ENCODE measurements around the gene MSL3B.

MSL3B gene

DNA sequence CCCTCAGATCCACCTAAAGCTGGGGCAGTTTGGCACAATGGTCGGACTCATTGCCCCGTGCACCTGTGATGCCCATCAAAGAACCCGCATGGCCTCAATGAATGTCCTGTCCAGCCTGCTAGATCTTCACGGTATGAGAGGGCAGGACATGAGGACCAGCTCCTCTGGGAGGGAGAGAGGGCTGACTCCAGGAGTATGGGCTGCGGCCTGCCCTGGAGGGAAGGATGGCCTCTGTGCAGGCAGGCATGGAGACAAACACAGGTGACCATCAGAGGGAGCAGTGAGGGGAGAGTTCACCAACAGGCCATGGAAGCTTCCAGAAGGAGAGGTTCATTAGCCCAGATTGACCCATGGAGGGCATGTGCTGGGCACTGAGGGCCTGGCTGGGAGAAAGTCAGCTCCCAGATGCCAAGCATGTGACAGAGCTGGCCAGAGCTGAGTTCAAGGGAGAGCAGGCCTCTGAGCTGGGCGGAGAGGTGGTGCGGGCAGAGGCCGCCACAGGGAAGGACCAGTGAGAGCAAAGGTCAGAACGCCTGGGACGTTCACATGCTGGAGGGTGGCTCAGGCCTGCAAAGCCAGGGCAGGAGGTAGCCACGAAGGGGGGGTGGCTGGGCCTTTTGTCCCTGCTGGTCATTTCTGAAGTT is 50.1 kb downstream of the MSL3B start:
- ATAC-seq (no peak), FAIRE-seq (no peak), DNase-seq (ENCODE audit: extremely low read depth in 1 of 4, low spot score in 3 of 4) (no peak)
- Histone ChIP-seq H4K20me1 (replicated peaks; ENCODE audit: control insufficient read depth, insufficient read depth, low read length) (no peaks in the 10 kb centered on the region; the same call in 1 of the 2 replicates), H3K4me3 (no peak overlapping the region), H2AFZ (ENCODE audit: low read depth, low read length) (no peak overlapping the region), H3K27me3 (ENCODE audit: control insufficient read depth in 2 of 2, insufficient read depth in 2 of 2, low read length in 2 of 2) (peaks cover 2 to 58% of the 10 kb centered on the region in 2 experiments; a peak in 4 of 5 replicates), H3K27ac (ENCODE audit: extremely low read depth, low read depth, low read length) (no peak overlapping the region), H3K9ac (ENCODE audit: insufficient read depth in 1 of 2, low read depth in 2 of 2, low read length in 2 of 2) (no peak overlapping the region; a peak in 1 of 4 replicates), H3K79me2 (ENCODE audit: control insufficient read depth, insufficient read depth, low read length) (no peaks in the 10 kb centered on the region), H3K4me1 (replicated peaks in 1 of 2; ENCODE audit: control insufficient read depth in 2 of 2, insufficient read depth in 2 of 2, low read length in 2 of 2) (no peaks in the 10 kb centered on the region; a peak in 1 of 5 replicates), H3K9me3 (replicated peaks; ENCODE audit: control insufficient read depth, insufficient read depth, low read depth, low read length) (no peaks in the 10 kb centered on the region), H3K36me3 (ENCODE audit: control insufficient read depth, insufficient read depth, low read length) (no peaks in the 10 kb centered on the region), H3K4me2 (ENCODE audit: insufficient read depth, low read length) (no peak overlapping the region), H3K9me1 (ENCODE audit: control insufficient read depth, insufficient read depth, low read length) (no peaks in the 10 kb centered on the region)
- 16% methylated on average over 9 of the region's 11 CpGs for WGBS (ENCODE audit: insufficient coverage, low coverage, missing lambda C conversion rate)
- intact Hi-C loops (cut with micrococcal nuclease): no loop called here
- CTCF ChIA-PET (ENCODE audit: low intra/inter-chr PET ratio): no interaction called here
- POLR2A ChIA-PET: interaction anchor here (0.6 kb wide), 1 partner anchor 20 kb away, joined by 3 read pairs; no protein-coding TSS in a partner anchor
- BruUV-seq (replicated peaks): no TSS peak
- in situ Hi-C loops (cut with MboI): no loop called here
- TF ChIP-seq NEUROD1 (IDR thresholded peaks at IDR 0.05; ENCODE audit: borderline replicate concordance, low read depth, low read length, partially characterized antibody) (no peak), SMAD2 (IDR thresholded peaks at IDR 0.05; ENCODE audit: low read depth, low read length) (no peak), ZNF232 (CRISPR knock-in tag; IDR thresholded peaks at IDR 0.05) (no peak), TEAD1 (CRISPR knock-in tag; IDR thresholded peaks at IDR 0.05) (no peak), NFYB (IDR thresholded peaks at IDR 0.05; ENCODE audit: extremely low read depth, insufficient read length) (no peak), DPF2 (IDR thresholded peaks at IDR 0.05) (no peak), COPS2 (conservative IDR thresholded peaks at IDR 0.05) (no peak), CREBBP (IDR thresholded peaks at IDR 0.05; ENCODE audit: low read depth, low read length) (no peak), BCLAF1 (IDR thresholded peaks at IDR 0.05; ENCODE audit: borderline replicate concordance in 1 of 2, control insufficient read depth in 1 of 2, low read depth in 2 of 2, low read length in 1 of 2) (no peak), RFX5 (IDR thresholded peaks at IDR 0.05; ENCODE audit: low read depth, low read length) (no peak), ZNF830 (CRISPR knock-in tag; IDR thresholded peaks at IDR 0.05) (no peak)
- TF ChIP-seq, protein P1, sequence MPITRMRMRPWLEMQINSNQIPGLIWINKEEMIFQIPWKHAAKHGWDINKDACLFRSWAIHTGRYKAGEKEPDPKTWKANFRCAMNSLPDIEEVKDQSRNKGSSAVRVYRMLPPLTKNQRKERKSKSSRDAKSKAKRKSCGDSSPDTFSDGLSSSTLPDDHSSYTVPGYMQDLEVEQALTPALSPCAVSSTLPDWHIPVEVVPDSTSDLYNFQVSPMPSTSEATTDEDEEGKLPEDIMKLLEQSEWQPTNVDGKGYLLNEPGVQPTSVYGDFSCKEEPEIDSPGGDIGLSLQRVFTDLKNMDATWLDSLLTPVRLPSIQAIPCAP (CRISPR knock-in tag; IDR thresholded peaks at IDR 0.05; ENCODE audit: borderline replicate concordance): no peak
- TF ChIP-seq, protein P2, sequence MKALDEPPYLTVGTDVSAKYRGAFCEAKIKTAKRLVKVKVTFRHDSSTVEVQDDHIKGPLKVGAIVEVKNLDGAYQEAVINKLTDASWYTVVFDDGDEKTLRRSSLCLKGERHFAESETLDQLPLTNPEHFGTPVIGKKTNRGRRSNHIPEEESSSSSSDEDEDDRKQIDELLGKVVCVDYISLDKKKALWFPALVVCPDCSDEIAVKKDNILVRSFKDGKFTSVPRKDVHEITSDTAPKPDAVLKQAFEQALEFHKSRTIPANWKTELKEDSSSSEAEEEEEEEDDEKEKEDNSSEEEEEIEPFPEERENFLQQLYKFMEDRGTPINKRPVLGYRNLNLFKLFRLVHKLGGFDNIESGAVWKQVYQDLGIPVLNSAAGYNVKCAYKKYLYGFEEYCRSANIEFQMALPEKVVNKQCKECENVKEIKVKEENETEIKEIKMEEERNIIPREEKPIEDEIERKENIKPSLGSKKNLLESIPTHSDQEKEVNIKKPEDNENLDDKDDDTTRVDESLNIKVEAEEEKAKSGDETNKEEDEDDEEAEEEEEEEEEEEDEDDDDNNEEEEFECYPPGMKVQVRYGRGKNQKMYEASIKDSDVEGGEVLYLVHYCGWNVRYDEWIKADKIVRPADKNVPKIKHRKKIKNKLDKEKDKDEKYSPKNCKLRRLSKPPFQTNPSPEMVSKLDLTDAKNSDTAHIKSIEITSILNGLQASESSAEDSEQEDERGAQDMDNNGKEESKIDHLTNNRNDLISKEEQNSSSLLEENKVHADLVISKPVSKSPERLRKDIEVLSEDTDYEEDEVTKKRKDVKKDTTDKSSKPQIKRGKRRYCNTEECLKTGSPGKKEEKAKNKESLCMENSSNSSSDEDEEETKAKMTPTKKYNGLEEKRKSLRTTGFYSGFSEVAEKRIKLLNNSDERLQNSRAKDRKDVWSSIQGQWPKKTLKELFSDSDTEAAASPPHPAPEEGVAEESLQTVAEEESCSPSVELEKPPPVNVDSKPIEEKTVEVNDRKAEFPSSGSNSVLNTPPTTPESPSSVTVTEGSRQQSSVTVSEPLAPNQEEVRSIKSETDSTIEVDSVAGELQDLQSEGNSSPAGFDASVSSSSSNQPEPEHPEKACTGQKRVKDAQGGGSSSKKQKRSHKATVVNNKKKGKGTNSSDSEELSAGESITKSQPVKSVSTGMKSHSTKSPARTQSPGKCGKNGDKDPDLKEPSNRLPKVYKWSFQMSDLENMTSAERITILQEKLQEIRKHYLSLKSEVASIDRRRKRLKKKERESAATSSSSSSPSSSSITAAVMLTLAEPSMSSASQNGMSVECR (CRISPR knock-in tag; IDR thresholded peaks at IDR 0.05): no peak

All from K562 (cell line).